GM23338 (cell line): Measurements from ENCODE around the gene MRPS26. TPM values are rescaled to one million over a fixed set of nuclear protein-coding genes. Genes with fewer than 3 reads are reported as not detected.

ENCODE experiments used
- ATAC-seq: fragments of 200-7000 bp; cut with Tn5 transposase; 3 replicates; pipeline ENCODE4 v1.9.1; 2020
- DNase-seq: peaks from one replicate; pipeline ENCODE4 v3.0.0-alpha.2; 2015; ENCODE audit warnings: low spot score
- H2AFZ ChIP-seq: fragments of 200-600 bp; sonication (generic); 2 replicates; pipeline ENCODE4 v1.8.0; 2016; ENCODE audit warnings: antibody characterized with exemption, mild to moderate bottlenecking, moderate library complexity
- H3F3A ChIP-seq: fragments of 200-600 bp; sonication (generic); replicated peaks from 2 replicates; pipeline ENCODE4 v1.8.0; 2017; ENCODE audit warnings: antibody characterized with exemption, mixed run types, low read depth
- H3K27ac ChIP-seq: fragments of 200-600 bp; sonication (generic); 2 replicates; pipeline ENCODE4 v1.6.1; 2016; ENCODE audit warnings: low read depth
- H3K27me3 ChIP-seq: fragments of 200-600 bp; sonication (generic); 2 replicates; pipeline ENCODE4 v1.8.0; 2016; ENCODE audit warnings: mild to moderate bottlenecking, mixed run types, moderate library complexity; ENCODE audit not compliant: insufficient read depth
- H3K36me3 ChIP-seq: fragments of 200-600 bp; sonication (generic); 2 replicates; pipeline ENCODE4 v1.8.0; 2016; ENCODE audit warnings: mild to moderate bottlenecking; ENCODE audit not compliant: insufficient read depth
- H3K4me1 ChIP-seq: fragments of 200-600 bp; sonication (generic); 2 replicates; pipeline ENCODE4 v1.8.0; 2016; ENCODE audit warnings: mild to moderate bottlenecking, moderate library complexity; ENCODE audit not compliant: insufficient read depth
- H3K4me2 ChIP-seq: fragments of 200-600 bp; sonication (generic); 2 replicates; pipeline ENCODE4 v1.7.1; 2017; ENCODE audit warnings: mixed run types
- H3K4me3 ChIP-seq: fragments of 200-600 bp; sonication (generic); 2 replicates; pipeline ENCODE4 v1.6.1; 2016; ENCODE audit warnings: mixed run types
- H3K79me2 ChIP-seq: fragments of 200-600 bp; sonication (generic); replicated peaks from 2 replicates; pipeline ENCODE4 v1.8.0; 2017; ENCODE audit warnings: mild to moderate bottlenecking; ENCODE audit not compliant: insufficient read depth
- H3K9me2 ChIP-seq: fragments of 200-600 bp; sonication (generic); 2 replicates; pipeline ENCODE4 v1.8.0; 2017; ENCODE audit not compliant: insufficient read depth
- H4K20me1 ChIP-seq: fragments of 200-600 bp; sonication (generic); replicated peaks from 2 replicates; pipeline ENCODE4 v1.8.0; 2017; ENCODE audit warnings: mild to moderate bottlenecking; ENCODE audit not compliant: insufficient read depth
- H3K27ac Mint-ChIP-seq: 2 replicates; pipeline ENCODE4 v1.8.0; 2020; ENCODE audit warnings: inconsistent platforms, mild to moderate bottlenecking, moderate library complexity, mixed read lengths
- H3K27me3 Mint-ChIP-seq: 3 replicates; pipeline ENCODE4 v1.8.0; 2022; ENCODE audit warnings: low read depth, mild to moderate bottlenecking, moderate library complexity, mixed read lengths, inconsistent platforms; ENCODE audit not compliant: insufficient read depth, poor library complexity
- H3K36me3 Mint-ChIP-seq: 3 replicates; pipeline ENCODE4 v1.8.0; 2021; ENCODE audit warnings: low read depth, mild to moderate bottlenecking, inconsistent platforms, moderate library complexity, mixed read lengths
- H3K4me1 Mint-ChIP-seq: 3 replicates; pipeline ENCODE4 v1.8.0; 2020; ENCODE audit warnings: mild to moderate bottlenecking, inconsistent platforms, mixed read lengths
- H3K4me3 Mint-ChIP-seq: 3 replicates; pipeline ENCODE4 v1.8.0; 2021; ENCODE audit warnings: moderate library complexity, mild to moderate bottlenecking, inconsistent platforms, mixed read lengths
- H3K9me3 Mint-ChIP-seq: 3 replicates; pipeline ENCODE4 v1.8.0; 2020; ENCODE audit warnings: moderate library complexity, mild to moderate bottlenecking, inconsistent platforms, mixed read lengths
- CTCF ChIP-seq, 2 experiments: fragments of 200-600 bp in 1 of 2; sonication (generic) in 1 of 2; conservative IDR thresholded peaks; 2 replicates each; pipeline versions ENCODE4 v1.5.1 to v1.6.1; 2016 to 2017; ENCODE audit warnings: antibody characterized with exemption in 2 of 2, low read depth in 2 of 2, mild to moderate bottlenecking in 2 of 2, moderate library complexity in 1 of 2
- JUNB ChIP-seq: IDR thresholded peaks from one replicate; pipeline ENCODE4 v1.6.1; 2016; ENCODE audit warnings: antibody characterized with exemption; ENCODE audit not compliant: unreplicated experiment
- POLR2AphosphoS5 ChIP-seq: IDR thresholded peaks from 2 replicates; pipeline ENCODE4 v1.6.1; 2016; ENCODE audit warnings: antibody characterized with exemption, low read depth
- REST ChIP-seq: IDR thresholded peaks from one replicate; pipeline ENCODE4 v1.6.1; 2018; ENCODE audit warnings: antibody characterized with exemption; ENCODE audit not compliant: unreplicated experiment
- polyA plus RNA-seq: library from polyadenylated mRNA; unstranded; fragments of >200 nt; fragmentation: Nextera tagmentation; extraction: Ambion mirVana; gene quantifications from 2 replicates; pipeline ENCODE4 v1.2.1, GENCODE V29; 2016
- total RNA-seq: library from RNA; depleted of rRNA; stranded (reverse); fragments of >200 nt; shearing (Covaris generic); gene quantifications from 2 replicates; pipeline ENCODE4 v1.2.3, GENCODE V29; 2014

MRPS26 gene
- total and polyA plus RNA-seq, 2 experiments from 2014 or later = 105 to 154 TPM

GRCh38 chr20:3077618-3078134 lies 31.8 kb downstream of the MRPS26 start:
- Histone ChIP-seq H3K27me3 (peaks cover 50% of the 10 kb centered on the region), H3K36me3 (no peaks in the 10 kb centered on the region)
- H3K27me3 Mint-ChIP-seq = peaks cover 44% of the 10 kb centered on the region

GRCh38 chr20:3080939-3081388 lies 35.1 kb downstream of the MRPS26 start:
- Histone ChIP-seq H3K36me3 (no peaks in the 10 kb centered on the region), H3K4me1 (peaks cover 4% of the 10 kb centered on the region; the same call in 1 of the 2 replicates), H4K20me1 (no peaks in the 10 kb centered on the region), H2AFZ (no peak overlapping the region), H3K9me2 (no peaks in the 10 kb centered on the region), H3K4me3 (no peak overlapping the region), H3K27me3 (peaks cover 53% of the 10 kb centered on the region), H3K4me2 (no peak overlapping the region), H3K79me2 (no peaks in the 10 kb centered on the region), H3F3A (no peaks in the 10 kb centered on the region), H3K27ac (no peak overlapping the region)
- peaks cover 3% of the 10 kb centered on the region; the same call in 1 of the 3 replicates for H3K4me1 Mint-ChIP-seq
- H3K36me3 Mint-ChIP-seq = no peaks in the 10 kb centered on the region
- ATAC-seq (no peak), DNase-seq (no peak)
- TF ChIP-seq REST (no peak), JUNB (no peak), CTCF (conservative IDR thresholded peaks at IDR 0.05; ENCODE audit: low read depth in 2 of 2) (no peak)
- no peak overlapping the region for H3K27ac Mint-ChIP-seq
- no peaks in the 10 kb centered on the region for H3K9me3 Mint-ChIP-seq
- peaks cover 53% of the 10 kb centered on the region for H3K27me3 Mint-ChIP-seq
- H3K4me3 Mint-ChIP-seq = no peak overlapping the region

More at GRCh38 chr20:3077618-3078134, 31.8 kb downstream of the MRPS26 start:
- Histone ChIP-seq H2AFZ (0 out of 2 replicates have a peak overlapping the region, but pooled peaks have one; percentile 47), H3K9me2 (0 out of 2 replicates have a peak, but pooled peaks cover 3% of the 10 kb centered on the region), H3K4me1 (peaks cover 3% of the 10 kb centered on the region; the same call in 1 of the 2 replicates), H3K27ac (no peak overlapping the region), H3K4me2 (no peak overlapping the region), H3K4me3 (no peak overlapping the region), H3F3A (no peaks in the 10 kb centered on the region), H3K79me2 (no peaks in the 10 kb centered on the region), H4K20me1 (no peaks in the 10 kb centered on the region)
- Mint-ChIP-seq H3K27ac (no peak overlapping the region), H3K4me1 (peaks cover 18% of the 10 kb centered on the region), H3K4me3 (no peak overlapping the region), H3K36me3 (no peaks in the 10 kb centered on the region), H3K9me3 (no peaks in the 10 kb centered on the region)
- ATAC-seq = no peak
- DNase-seq = no peak
- no peak for TF ChIP-seq POLR2AphosphoS5
